ENCODE results near the gene FADS3. TPM values are rescaled to one million over a fixed set of nuclear protein-coding genes. Genes with fewer than 3 reads are reported as not detected.

FADS3 gene
- total and polyA plus RNA-seq, 2 experiments from 2014 or later: 44.4 to 73.5 TPM

DNA sequence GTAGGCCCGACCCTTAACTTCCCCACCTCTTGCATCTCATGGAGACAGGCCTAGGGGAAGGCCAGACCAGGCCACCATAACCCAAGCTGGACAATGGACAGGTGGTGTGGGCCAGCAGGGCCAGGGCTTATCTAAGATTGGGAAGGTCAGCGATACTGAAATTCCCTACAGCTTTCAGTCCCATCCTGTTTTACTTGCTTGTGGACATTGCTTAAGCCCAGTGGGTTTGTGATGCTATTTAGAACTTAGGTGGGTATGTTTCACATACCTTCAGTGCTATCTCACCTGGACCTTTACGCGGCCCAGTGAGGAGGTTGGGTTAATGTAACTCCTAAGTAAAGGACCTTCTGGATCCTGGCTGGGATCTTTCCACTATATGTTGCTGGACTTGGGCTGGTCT is 61.5 kb downstream of the FADS3 start (continued):
- TF ChIP-seq, protein P1, sequence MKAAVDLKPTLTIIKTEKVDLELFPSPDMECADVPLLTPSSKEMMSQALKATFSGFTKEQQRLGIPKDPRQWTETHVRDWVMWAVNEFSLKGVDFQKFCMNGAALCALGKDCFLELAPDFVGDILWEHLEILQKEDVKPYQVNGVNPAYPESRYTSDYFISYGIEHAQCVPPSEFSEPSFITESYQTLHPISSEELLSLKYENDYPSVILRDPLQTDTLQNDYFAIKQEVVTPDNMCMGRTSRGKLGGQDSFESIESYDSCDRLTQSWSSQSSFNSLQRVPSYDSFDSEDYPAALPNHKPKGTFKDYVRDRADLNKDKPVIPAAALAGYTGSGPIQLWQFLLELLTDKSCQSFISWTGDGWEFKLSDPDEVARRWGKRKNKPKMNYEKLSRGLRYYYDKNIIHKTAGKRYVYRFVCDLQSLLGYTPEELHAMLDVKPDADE (IDR thresholded peaks at IDR 0.05): no peak
- TF ChIP-seq JUNB (IDR thresholded peaks at IDR 0.05; ENCODE audit: unreplicated experiment) (no peak), EZH2 (IDR thresholded peaks at IDR 0.05; ENCODE audit: low read depth, unreplicated experiment) (no peak), ZNF331 (CRISPR knock-in tag; IDR thresholded peaks at IDR 0.05; ENCODE audit: low read depth) (no peak), STAT1 (IDR thresholded peaks at IDR 0.05; ENCODE audit: unreplicated experiment) (no peak), NANOG (IDR thresholded peaks at IDR 0.05; ENCODE audit: borderline replicate concordance) (no peak), CTCF (conservative IDR thresholded peaks at IDR 0.05; ENCODE audit: low read depth in 2 of 2) (no peak), POLR2AphosphoS5 (IDR thresholded peaks at IDR 0.05; ENCODE audit: low read depth) (no peak), EZH2phosphoT487 (IDR thresholded peaks at IDR 0.05; ENCODE audit: unreplicated experiment) (no peak)

GRCh38 chr11:61828629-61829407 is 62.5 kb downstream of the FADS3 start:
- peaks cover 57% of the 10 kb centered on the region for H3K4me1 ChIP-seq (ENCODE audit: insufficient read depth)
- H3K9me2 ChIP-seq (ENCODE audit: insufficient read depth): no peaks in the 10 kb centered on the region
- DNase-seq (ENCODE audit: low spot score) (peak; percentile 72), ATAC-seq (peak; percentile 61)
- H3K4me2 ChIP-seq: peak overlapping the region; percentile 100
- no peak overlapping the region for H2AFZ ChIP-seq
- H3K79me2 ChIP-seq (replicated peaks; ENCODE audit: insufficient read depth): peaks cover 60% of the 10 kb centered on the region
- H3K27ac Mint-ChIP-seq: peak overlapping the region; percentile 95
- H3F3A ChIP-seq (replicated peaks; ENCODE audit: low read depth): peaks cover 48% of the 10 kb centered on the region
- peak overlapping the region; percentile 99 for H3K27ac ChIP-seq (ENCODE audit: low read depth)
- no peaks in the 10 kb centered on the region for H3K27me3 ChIP-seq (ENCODE audit: insufficient read depth)
- peak overlapping the region; percentile 87 for H3K4me3 Mint-ChIP-seq
- peaks cover 34% of the 10 kb centered on the region for H3K36me3 Mint-ChIP-seq (ENCODE audit: low read depth)
- H3K36me3 ChIP-seq (ENCODE audit: insufficient read depth): no peaks in the 10 kb centered on the region; the same call in 1 of the 2 replicates
- peaks cover 26% of the 10 kb centered on the region for H3K27me3 Mint-ChIP-seq (ENCODE audit: insufficient read depth, low read depth, poor library complexity)
- peak; percentile 49 to 50 for TF ChIP-seq CTCF (conservative IDR thresholded peaks at IDR 0.05; ENCODE audit: low read depth in 2 of 2)
- TF ChIP-seq NANOG (IDR thresholded peaks at IDR 0.05; ENCODE audit: borderline replicate concordance): no peak
- peak overlapping the region; percentile 99 for H3K4me3 ChIP-seq
- peaks cover 3% of the 10 kb centered on the region; the same call in 1 of the 3 replicates for H3K9me3 Mint-ChIP-seq
- peaks cover 41% of the 10 kb centered on the region for H4K20me1 ChIP-seq (replicated peaks; ENCODE audit: insufficient read depth)
- H3K4me1 Mint-ChIP-seq: peaks cover 55% of the 10 kb centered on the region
